ENCODE results near the gene SLC38A9.

- no peak for TF ChIP-seq POLR2AphosphoS5 (IDR thresholded peaks at IDR 0.05; ENCODE audit: borderline replicate concordance, low read depth, low read length)
- no peak for TF ChIP-seq EZH2 (IDR thresholded peaks at IDR 0.05)
- no peak for TF ChIP-seq FOXP2 (optimal IDR thresholded peaks at IDR 0.05; ENCODE audit: control extremely low read depth, extremely low read length, insufficient read depth)
Observed at GRCh38 chr5:55592388-55593114, 119.6 kb downstream of the SLC38A9 start.
